Cerebellar nuclear complex (tissue), 1 donor: ENCODE data around the gene NRBP1.
A peak's percentile ranks its signal among the peaks of the same experiment; 100 is the strongest.

ENCODE experiments used
- DNase-seq, 2 experiments: peaks; one replicate each; lab custom pipeline; 2025; lab: John Stamatoyannopoulos, UW

Gene NRBP1

GRCh38 chr2:27489498-27490397 lies 61.3 kb downstream of the NRBP1 start, which contains the start of gene IFT172:
IFT172 (minus strand) TSS chr2:27489743; CDS start chr2:27489653, 90 bp downstream.
- peak; percentile 94 to 95 for DNase-seq
